ENCODE measurements around the gene PDE8B.

DNA sequence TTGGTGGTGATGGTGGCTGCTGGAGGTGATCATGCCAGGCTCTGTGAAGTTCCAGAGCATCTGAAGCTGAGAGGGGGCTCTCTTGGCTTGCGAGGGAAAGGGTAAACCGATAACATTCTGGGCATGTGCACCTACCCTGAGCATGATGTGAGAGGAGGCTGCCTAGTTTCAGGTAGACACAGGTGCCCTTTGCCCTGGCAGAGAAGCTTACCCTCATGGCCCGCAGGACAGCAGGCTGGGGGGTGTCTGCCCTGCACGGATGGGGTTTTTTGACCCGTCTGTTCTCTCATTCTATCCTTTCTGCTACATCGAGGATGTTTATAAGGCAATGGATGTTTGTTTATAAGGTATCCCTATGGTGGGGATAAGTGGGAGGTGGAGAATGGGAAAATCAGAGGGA lies 148.8 kb downstream of the PDE8B start:
- TF ChIP-seq, protein P1, sequence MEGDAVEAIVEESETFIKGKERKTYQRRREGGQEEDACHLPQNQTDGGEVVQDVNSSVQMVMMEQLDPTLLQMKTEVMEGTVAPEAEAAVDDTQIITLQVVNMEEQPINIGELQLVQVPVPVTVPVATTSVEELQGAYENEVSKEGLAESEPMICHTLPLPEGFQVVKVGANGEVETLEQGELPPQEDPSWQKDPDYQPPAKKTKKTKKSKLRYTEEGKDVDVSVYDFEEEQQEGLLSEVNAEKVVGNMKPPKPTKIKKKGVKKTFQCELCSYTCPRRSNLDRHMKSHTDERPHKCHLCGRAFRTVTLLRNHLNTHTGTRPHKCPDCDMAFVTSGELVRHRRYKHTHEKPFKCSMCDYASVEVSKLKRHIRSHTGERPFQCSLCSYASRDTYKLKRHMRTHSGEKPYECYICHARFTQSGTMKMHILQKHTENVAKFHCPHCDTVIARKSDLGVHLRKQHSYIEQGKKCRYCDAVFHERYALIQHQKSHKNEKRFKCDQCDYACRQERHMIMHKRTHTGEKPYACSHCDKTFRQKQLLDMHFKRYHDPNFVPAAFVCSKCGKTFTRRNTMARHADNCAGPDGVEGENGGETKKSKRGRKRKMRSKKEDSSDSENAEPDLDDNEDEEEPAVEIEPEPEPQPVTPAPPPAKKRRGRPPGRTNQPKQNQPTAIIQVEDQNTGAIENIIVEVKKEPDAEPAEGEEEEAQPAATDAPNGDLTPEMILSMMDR (IDR thresholded peaks at IDR 0.05): no peak
- no peak for TF ChIP-seq POLR2AphosphoS5 (IDR thresholded peaks at IDR 0.05)

All from sigmoid colon (tissue), 4 donors.